AG20443 (cell line): ENCODE data around the gene STON2.
"Not testable (repeated sequence)": the region's sequence is repeated elsewhere in the genome, so short reads cannot be mapped to it uniquely, and the experiment has no call there.

ENCODE experiments used
- DNase-seq: peaks from one replicate; pipeline ENCODE4 v3.0.0; 2012; ENCODE audit warnings: low spot score, mixed read lengths

STON2 gene

DNA sequence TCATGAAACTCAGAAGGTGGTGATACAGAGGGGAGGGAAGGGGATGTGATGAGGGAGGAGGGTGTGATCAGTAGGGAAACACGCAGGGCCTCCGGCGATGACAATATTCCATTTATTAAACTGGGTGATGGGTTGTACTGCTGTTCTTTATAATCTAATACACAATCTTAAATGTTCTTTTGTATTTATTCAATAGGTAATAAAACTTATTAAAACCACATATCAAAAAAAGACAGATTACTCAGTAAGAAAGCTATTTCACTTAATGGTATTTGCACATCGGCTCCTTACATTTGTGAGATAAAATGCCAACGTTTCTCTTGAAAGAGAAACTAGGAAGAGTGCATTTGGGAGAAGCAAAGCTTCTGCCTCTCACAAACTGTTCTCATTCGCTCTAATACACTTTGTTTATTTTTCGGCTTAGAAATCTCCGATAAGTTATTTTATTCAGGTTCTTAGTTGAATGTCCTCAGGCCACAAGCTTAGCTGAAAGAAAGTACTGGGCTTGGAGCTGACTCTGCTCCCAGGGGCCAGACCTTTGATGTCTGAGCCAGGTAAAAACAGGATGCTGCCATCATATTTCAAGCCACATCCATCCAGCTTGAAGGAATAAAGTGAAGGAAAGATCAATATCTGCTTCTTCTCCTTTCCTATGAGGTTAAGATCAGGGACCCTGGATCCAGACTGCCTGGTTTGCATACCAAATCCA lies 17.5 kb downstream of the STON2 start:
- no peak for DNase-seq

DNA sequence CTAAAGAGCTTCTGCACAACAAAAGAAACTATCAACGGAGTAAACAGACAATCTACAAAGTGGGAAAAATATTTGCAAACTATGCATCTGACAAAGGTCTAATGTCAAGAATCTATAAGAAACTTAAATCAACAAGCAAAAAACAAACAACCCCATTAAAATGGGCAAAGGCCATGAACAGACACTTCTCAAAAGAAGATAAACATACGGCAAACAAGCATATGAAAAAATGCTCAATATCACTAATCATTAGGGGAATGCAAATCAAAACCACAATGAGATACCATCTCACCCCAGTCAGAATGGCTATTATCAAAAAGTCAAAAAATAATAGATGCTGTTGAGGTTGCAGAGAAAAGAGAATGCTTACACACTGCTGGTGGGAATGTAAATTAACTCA lies 20.1 kb downstream of the STON2 start:
- not testable (repeated sequence) for DNase-seq

GRCh38 chr14:81371802-81372201 lies 28.3 kb downstream of the STON2 start:
- DNase-seq = no peak

GRCh38 chr14:81367563-81367962 lies 32.6 kb downstream of the STON2 start:
- no peak for DNase-seq

GRCh38 chr14:81366884-81367283 lies 33.2 kb downstream of the STON2 start:
- no peak for DNase-seq

DNA sequence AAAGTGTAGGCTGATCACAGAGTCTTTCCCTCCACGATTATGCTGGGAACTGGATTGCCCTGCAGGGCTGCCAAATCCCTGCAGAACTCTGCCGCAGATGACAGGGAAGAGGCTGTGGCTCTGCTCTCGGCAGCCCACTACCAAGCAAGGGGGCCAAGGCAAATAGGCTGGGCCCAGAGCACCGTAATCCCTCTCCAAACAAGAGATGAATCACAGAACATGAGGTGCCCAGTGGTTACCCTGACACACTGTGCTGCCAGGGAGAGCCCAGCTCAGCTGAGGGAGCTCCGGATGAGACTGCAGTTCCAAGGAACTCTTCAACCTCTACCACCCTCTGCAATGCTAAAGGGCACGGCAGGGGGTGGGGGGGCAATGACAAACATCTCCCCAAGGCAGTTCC lies 33.9 kb downstream of the STON2 start:
- DNase-seq = no peak

GRCh38 chr14:81363746-81364378 lies 36.3 kb downstream of the STON2 start:
- DNase-seq = no peak

- no peak for DNase-seq
Observed at GRCh38 chr14:81353691-81354323, 46.3 kb downstream of the STON2 start.

GRCh38 chr14:81352413-81352812 lies 47.7 kb downstream of the STON2 start:
- DNase-seq = no peak

DNA sequence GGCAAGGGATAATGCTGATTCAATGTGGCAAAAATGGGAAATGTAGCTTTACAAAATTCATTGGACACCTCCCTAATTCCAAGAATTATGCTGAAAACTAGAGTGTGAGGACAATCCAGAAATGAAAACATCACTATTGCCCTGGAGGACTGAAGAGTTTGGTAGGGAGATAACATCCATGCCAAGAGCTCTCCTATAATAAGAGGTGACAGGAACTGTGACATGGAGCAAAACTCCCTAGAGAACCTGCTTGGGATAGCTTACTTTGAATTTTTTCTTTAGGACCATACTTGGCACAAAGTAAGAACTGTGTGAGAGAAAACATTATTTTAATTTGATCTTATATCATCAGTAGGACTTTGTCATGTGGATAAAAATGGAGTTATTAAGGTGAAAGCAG lies 48.9 kb downstream of the STON2 start:
- DNase-seq = no peak

DNA sequence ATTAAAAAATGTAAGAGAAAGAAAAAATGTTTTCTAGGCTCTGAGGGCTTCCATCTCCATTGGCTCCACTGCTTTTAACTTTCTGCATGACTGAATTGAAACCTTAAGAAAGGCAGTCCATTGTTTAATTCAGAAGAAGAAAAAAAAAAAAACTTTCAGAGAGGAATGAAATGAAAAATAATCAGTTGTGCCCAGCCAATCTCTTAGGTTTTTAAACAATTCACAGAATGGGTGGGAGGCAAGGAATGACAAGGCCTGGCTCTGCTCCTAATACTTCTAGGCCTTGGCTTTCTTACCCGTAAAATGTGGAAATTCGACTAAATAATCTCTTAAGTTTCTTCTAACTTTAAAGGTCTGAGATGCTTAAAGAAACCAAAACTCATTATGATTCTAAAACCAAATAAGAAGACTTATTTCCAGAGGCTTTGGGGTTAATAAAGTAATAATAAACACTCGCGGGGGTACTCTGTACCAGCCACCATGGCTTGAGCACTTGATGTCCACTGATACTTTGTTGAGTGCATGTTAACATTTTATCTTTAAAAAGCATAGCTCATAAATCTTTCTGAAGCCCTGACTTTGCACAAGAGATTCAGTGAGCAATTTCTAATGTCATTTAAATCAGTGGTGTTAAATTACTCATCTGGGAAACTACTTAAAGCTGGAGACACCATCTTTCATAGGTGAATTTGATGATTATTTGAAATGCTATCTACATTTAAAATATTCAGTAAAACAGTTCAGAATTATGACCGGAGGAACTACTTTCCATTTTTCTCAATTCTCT lies 49.6 kb downstream of the STON2 start:
- DNase-seq = no peak

GRCh38 chr14:81348061-81348460 lies 52.1 kb downstream of the STON2 start:
- no peak for DNase-seq

- no peak for DNase-seq
Observed at GRCh38 chr14:81345781-81346180, 54.3 kb downstream of the STON2 start.

DNA sequence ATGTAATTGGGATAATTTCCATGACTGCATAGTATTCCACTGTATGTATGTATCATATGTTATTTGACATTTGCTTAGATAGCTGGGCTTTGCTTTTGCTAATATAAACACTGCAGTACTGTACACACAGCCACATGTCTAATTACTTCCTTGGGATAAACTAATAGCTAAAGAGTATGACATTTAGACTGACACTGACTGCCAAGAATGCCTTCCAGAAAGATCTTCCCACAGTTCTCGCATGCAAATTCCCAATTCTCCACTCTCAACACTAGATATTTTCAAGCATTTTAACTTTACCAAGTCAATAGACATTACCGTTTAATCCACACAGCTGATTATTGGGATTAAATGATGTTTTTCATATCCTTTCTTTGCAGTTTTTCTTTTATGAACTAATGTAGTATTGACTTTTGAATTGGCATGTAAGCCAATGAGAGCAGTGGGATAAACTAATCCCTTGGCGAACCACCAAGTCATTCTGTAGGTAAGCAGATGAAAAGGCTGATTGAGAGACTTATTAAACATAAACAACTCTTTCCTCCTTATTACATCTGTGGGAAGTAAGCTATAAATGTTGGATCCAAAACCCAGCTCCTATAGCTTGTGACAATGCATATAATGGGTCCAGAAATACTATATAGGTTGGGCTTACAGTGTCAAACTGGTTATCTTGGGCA lies 55.5 kb downstream of the STON2 start:
- no peak for DNase-seq

DNA sequence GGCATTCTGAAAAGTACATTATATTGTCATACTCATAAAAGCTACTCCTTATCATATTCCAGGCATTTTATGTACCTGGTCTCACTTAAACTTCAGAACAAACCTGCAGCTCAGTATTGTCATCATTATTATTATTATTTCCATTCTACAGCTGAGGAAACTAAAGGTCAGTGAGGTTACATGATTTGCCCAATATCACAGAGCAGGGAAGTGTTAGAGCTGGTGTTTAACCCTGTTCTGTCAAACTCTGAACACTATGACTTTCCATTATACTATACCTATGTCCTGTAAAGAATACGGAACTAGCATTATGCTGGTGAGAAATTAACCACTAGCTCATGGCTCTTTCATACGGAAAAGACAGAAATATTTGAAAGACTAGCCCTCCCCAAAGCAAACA lies 56.4 kb downstream of the STON2 start:
- DNase-seq = no peak

- no peak for DNase-seq
Observed at GRCh38 chr14:81342850-81343580, 57.1 kb downstream of the STON2 start.

DNA sequence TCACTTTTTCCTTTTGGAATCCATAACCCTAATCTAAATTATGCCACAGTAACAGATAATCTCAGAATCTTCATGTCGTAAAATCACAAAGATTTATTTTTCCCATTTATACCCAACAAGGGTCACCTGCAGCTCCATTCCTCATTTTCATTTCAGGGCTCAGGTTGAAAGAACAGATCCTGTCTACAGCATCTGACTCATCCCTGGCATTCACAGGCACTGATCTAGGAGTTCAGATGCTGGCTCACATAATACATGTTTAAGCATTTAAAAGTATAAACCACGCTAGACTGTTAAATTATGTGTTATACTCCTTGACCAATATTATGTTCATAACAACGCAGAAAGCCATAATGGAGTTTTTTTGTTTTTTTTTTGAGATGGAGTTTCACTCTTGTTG lies 58.3 kb downstream of the STON2 start:
- DNase-seq = no peak

DNA sequence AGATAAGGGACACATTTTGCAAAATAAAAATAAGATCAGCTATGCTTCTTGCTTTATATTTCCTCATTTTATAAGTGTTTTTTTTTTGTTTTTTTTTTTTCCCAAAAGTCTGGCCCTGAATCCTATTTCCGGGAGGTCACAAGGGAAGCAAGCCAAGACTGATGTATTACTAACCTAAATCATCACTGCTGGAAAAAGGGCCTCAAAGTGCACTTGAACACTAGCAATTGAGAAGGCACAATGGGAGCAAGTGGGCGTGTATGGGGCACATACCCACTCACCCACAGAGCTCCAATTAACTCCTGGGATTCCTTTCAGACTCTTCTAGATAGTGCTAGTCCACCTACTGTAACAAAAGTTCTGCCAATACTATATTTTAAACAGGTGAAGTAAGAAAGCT lies 58.8 kb downstream of the STON2 start:
- no peak for DNase-seq

- DNase-seq = no peak
Observed at GRCh38 chr14:81340201-81340600, 59.9 kb downstream of the STON2 start.

DNA sequence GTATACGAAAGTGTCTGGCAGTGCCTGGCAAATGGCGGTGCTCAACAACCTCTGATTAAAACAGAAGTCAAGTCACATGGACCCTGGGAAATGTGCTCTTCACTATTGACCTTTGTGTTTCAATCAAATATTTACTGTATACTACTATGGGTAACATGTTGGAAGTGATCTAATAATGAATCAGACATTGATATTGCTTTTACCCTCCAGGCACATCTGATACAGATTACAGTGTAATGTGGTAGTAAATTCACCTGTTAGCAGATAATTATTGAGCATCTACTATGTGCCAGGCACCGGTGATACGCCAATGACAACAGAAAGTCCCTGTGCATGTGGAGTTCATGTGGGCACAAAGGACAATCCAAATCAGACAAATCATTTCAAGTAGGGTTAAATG lies 63.1 kb downstream of the STON2 start:
- no peak for DNase-seq

DNA sequence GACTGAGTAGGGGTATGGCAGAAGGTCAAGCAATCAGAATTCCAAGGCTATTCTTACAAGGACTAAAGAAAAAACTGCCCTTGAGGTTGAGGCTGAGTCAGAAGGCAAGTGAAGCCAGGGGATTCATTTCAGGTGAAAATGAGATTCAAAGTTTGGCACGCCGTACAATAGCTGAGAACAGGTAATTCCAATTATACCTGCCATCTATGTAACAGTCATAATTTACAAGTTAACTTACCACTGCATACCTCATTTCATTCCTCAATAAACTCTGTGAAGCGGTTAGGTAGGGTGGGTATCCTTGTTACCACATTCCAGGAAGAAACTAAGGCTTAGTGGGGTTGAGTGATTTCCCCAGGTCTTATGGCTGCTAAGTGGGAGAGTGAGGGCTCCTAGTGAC lies 64.1 kb downstream of the STON2 start:
- DNase-seq = no peak
